ENCODE data around the gene CPNE1. TPM values are rescaled to one million over a fixed set of nuclear protein-coding genes. Genes with fewer than 3 reads are reported as not detected.
A peak's percentile ranks its signal among the peaks of the same experiment; 100 is the strongest.

CPNE1 gene
- total RNA-seq, 4 donors from 2014 or later: 37.3 to 60.7 (median 50.1) TPM

GRCh38 chr20:35704514-35705261 lies 40.0 kb upstream of the CPNE1 start:
- Histone ChIP-seq H3K36me3 (peaks cover 0 to 79% of the 10 kb centered on the region in 2 donors), H3K4me3 (no peak overlapping the region), H3K27me3 (no peaks in the 10 kb centered on the region), H3K4me1 (peaks cover 13 to 39% of the 10 kb centered on the region in 2 donors), H3K9me3 (no peaks in the 10 kb centered on the region), H3K27ac (peak overlapping the region in 2 of 4 donors; percentile 13 to 16)
- intact Hi-C loops (cut with DNase I; ENCODE audit: low total_unique reads) (no loop called here), in situ Hi-C loops (cut with MboI; ENCODE audit: low sequenced_read_pairs in 4 of 4) (loop anchor here in 1 of 4 donors (25.0 kb wide), 1 partner anchor 183 kb away; no protein-coding TSS in a partner anchor)
- DNase-seq (no peak), ATAC-seq (no peak)
- no peak for TF ChIP-seq POLR2A (IDR thresholded peaks at IDR 0.05)
- no peak for TF ChIP-seq CTCF (IDR thresholded peaks at IDR 0.05 in 4 of 5, conservative IDR thresholded peaks at IDR 0.05 in 1 of 5)

GRCh38 chr20:35702824-35703695 lies 38.4 kb upstream of the CPNE1 start:
- Histone ChIP-seq H3K36me3 (peaks cover 0 to 63% of the 10 kb centered on the region in 2 donors), H3K27ac (peak overlapping the region in 3 of 4 donors; percentile 9 to 97 (median 94)), H3K4me3 (no peak overlapping the region), H3K9me3 (no peaks in the 10 kb centered on the region), H3K4me1 (peaks cover 20 to 39% of the 10 kb centered on the region in 2 donors), H3K27me3 (no peaks in the 10 kb centered on the region)
- intact Hi-C loops (cut with DNase I; ENCODE audit: low total_unique reads): no loop called here
- DNase-seq: no peak
- TF ChIP-seq CTCF (IDR thresholded peaks at IDR 0.05 in 4 of 5, conservative IDR thresholded peaks at IDR 0.05 in 1 of 5) (no peak), POLR2A (IDR thresholded peaks at IDR 0.05) (no peak)
- in situ Hi-C loops (cut with MboI; ENCODE audit: low sequenced_read_pairs in 4 of 4): loop anchor here in 1 of 4 donors (25.0 kb wide), 1 partner anchor 184 kb away; no protein-coding TSS in a partner anchor
- ATAC-seq: no peak

- in situ Hi-C loops (cut with MboI; ENCODE audit: low sequenced_read_pairs in 4 of 4): loop anchor here in 1 of 4 donors (25.0 kb wide), 1 partner anchor 185 kb away; no protein-coding TSS in a partner anchor
- peaks cover 28 to 46% of the 10 kb centered on the region in 2 donors for H3K4me1 ChIP-seq
- DNase-seq (no peak), ATAC-seq (no peak)
- H3K27ac ChIP-seq: peak overlapping the region; percentile 9 to 97 (median 64)
- no peak overlapping the region for H3K4me3 ChIP-seq
- no peaks in the 10 kb centered on the region for H3K27me3 ChIP-seq
- peaks cover 0 to 55% of the 10 kb centered on the region in 2 donors for H3K36me3 ChIP-seq
- H3K9me3 ChIP-seq: no peaks in the 10 kb centered on the region
- TF ChIP-seq CTCF (IDR thresholded peaks at IDR 0.05 in 4 of 5, conservative IDR thresholded peaks at IDR 0.05 in 1 of 5): no peak
- TF ChIP-seq POLR2A (IDR thresholded peaks at IDR 0.05): no peak
- intact Hi-C loops (cut with DNase I; ENCODE audit: low total_unique reads): no loop called here
These were observed 37.5 kb upstream of the CPNE1 start for GRCh38 chr20:35702051-35702823.

- Histone ChIP-seq H3K36me3 (peaks cover 0 to 50% of the 10 kb centered on the region in 2 donors), H3K4me1 (peaks cover 28 to 46% of the 10 kb centered on the region in 2 donors), H3K27ac (peak overlapping the region; percentile 88 to 97 (median 96)), H3K27me3 (no peaks in the 10 kb centered on the region), H3K9me3 (no peaks in the 10 kb centered on the region), H3K4me3 (peak overlapping the region in 3 of 4 donors; percentile 85 to 95 (median 94))
- TF ChIP-seq POLR2A (IDR thresholded peaks at IDR 0.05) (no peak), CTCF (IDR thresholded peaks at IDR 0.05 in 4 of 5, conservative IDR thresholded peaks at IDR 0.05 in 1 of 5) (no peak)
- in situ Hi-C loops (cut with MboI; ENCODE audit: low sequenced_read_pairs in 4 of 4) (loop anchor here in 1 of 4 donors (25.0 kb wide), 1 partner anchor 187 kb away; no protein-coding TSS in a partner anchor), intact Hi-C loops (cut with DNase I; ENCODE audit: low total_unique reads) (loop anchor here (2.0 kb wide), 1 partner anchor 254 kb away; the partner anchor contains the start of gene SCAND1)
- DNase-seq: no peak
- ATAC-seq: peak in 1 of 2 donors; percentile 7
These were observed 36.0 kb upstream of the CPNE1 start for GRCh38 chr20:35700625-35701148.
